Ovary (tissue), 3 donors: ENCODE measurements around the gene ARHGAP1.

Experiments
- EP300 ChIP-seq: sonication (generic); formaldehyde crosslinking; IDR thresholded peaks from one replicate; pipeline ENCODE4 v1.6.1; 2017; ENCODE audit warnings: antibody characterized with exemption
- POLR2A ChIP-seq: fragments of 450-650 bp; IDR thresholded peaks from one replicate; pipeline ENCODE4 v1.6.1; 2017; ENCODE audit warnings: antibody characterized with exemption, mild to moderate bottlenecking, moderate library complexity
- TF ChIP-seq, protein P1 (sequence below), 3 donors: fragments of 450-650 bp in 2 of 3; fragments of 200-600 bp in 1 of 3; IDR thresholded peaks; one replicate each; pipeline versions ENCODE4 v1.5.1 to v1.8.0; 2016 to 2022; ENCODE audit warnings: antibody characterized with exemption in 3 of 3, mild to moderate bottlenecking in 1 of 3
- donor health status: DM: no; HTN: no; CAD: no.

GRCh38 chr11:46678741-46679130 is 21.7 kb downstream of the ARHGAP1 start:
- TF ChIP-seq POLR2A: no peak
- TF ChIP-seq, protein P1, sequence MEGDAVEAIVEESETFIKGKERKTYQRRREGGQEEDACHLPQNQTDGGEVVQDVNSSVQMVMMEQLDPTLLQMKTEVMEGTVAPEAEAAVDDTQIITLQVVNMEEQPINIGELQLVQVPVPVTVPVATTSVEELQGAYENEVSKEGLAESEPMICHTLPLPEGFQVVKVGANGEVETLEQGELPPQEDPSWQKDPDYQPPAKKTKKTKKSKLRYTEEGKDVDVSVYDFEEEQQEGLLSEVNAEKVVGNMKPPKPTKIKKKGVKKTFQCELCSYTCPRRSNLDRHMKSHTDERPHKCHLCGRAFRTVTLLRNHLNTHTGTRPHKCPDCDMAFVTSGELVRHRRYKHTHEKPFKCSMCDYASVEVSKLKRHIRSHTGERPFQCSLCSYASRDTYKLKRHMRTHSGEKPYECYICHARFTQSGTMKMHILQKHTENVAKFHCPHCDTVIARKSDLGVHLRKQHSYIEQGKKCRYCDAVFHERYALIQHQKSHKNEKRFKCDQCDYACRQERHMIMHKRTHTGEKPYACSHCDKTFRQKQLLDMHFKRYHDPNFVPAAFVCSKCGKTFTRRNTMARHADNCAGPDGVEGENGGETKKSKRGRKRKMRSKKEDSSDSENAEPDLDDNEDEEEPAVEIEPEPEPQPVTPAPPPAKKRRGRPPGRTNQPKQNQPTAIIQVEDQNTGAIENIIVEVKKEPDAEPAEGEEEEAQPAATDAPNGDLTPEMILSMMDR (IDR thresholded peaks at IDR 0.05): no peak
- no peak for TF ChIP-seq EP300
